Measurements from ENCODE around the gene HSPA12A.

- TF ChIP-seq CTCF (IDR thresholded peaks at IDR 0.05) = no peak
- no peak for TF ChIP-seq POLR2AphosphoS5 (IDR thresholded peaks at IDR 0.05)
- TF ChIP-seq EP300 (IDR thresholded peaks at IDR 0.05) = no peak
Observed at GRCh38 chr10:116655568-116655967, 86.8 kb downstream of the HSPA12A start.
